Endothelial cell of umbilical vein (primary cell): ENCODE results near the gene BCAR3. TPM values are rescaled to one million over a fixed set of nuclear protein-coding genes. Genes with fewer than 3 reads are reported as not detected.

ENCODE experiments used
- BruUV-seq: library from RNA; stranded (reverse); fragments of 400-500 nt; replicated peaks from 2 replicates; lab custom pipeline; 2021; lab: Mats Ljungman, UMichigan
- CTCF ChIA-PET: fragments of 300-600, 350-600 bp; sonication (Branson Sonifier 250); formaldehyde crosslinking; loops from one replicate; lab custom pipeline; 2021; ENCODE audit warnings: antibody characterized with exemption, inconsistent platforms; lab: Charles Lee
- POLR2A ChIA-PET: fragments of 300-600, 350-600 bp; sonication (Branson Sonifier 250); formaldehyde crosslinking; loops from one replicate; lab custom pipeline; 2021; ENCODE audit warnings: antibody characterized with exemption, inconsistent platforms; lab: Charles Lee
- DNase-seq: peaks from one replicate; pipeline ENCODE4 v3.0.0-alpha.2; 2011; ENCODE audit warnings: low read depth, low spot score
- FAIRE-seq: peaks from 2 replicates; lab custom pipeline; 2011; peaks lifted over from hg19 to GRCh38; lab: Jason Lieb, UNC
- H2AFZ ChIP-seq: 2 replicates; pipeline ENCODE4 v1.6.0; 2012; ENCODE audit warnings: low read depth, low read length, control low read depth, inconsistent platforms
- H3K27ac ChIP-seq: 2 replicates; pipeline ENCODE4 v1.5.1; 2011; ENCODE audit warnings: low read depth, mild to moderate bottlenecking, control low read depth, low read length, moderate library complexity; ENCODE audit not compliant: insufficient read depth
- H3K27me3 ChIP-seq, 2 experiments: 2 replicates each; pipeline versions ENCODE4 v1.6.0 to v1.6.1; 2011; ENCODE audit warnings: low read length in 2 of 2, mixed read lengths in 1 of 2; ENCODE audit not compliant: control insufficient read depth in 2 of 2, insufficient read depth in 2 of 2
- H3K36me3 ChIP-seq, 2 experiments: 2 replicates in 1 of 2; 3 replicates in 1 of 2; pipeline ENCODE4 v1.5.1; 2011; ENCODE audit warnings: low read length in 2 of 2, mild to moderate bottlenecking in 1 of 2, moderate library complexity in 1 of 2; ENCODE audit not compliant: control insufficient read depth in 2 of 2, insufficient read depth in 2 of 2; ENCODE audit errors: extremely low read depth in 1 of 2
- H3K4me1 ChIP-seq: 3 replicates; pipeline ENCODE4 v1.5.1; 2011; ENCODE audit warnings: mild to moderate bottlenecking, low read length; ENCODE audit not compliant: control insufficient read depth, insufficient read depth; ENCODE audit errors: extremely low read depth
- H3K4me2 ChIP-seq: 2 replicates; pipeline ENCODE4 v1.6.1; 2011; ENCODE audit warnings: low read length, control low read depth, mixed read lengths; ENCODE audit not compliant: insufficient read depth
- H3K4me3 ChIP-seq, 3 experiments: fragments of 200-600 bp in 1 of 3; sonication (generic), shearing (Covaris generic) in 1 of 3; replicated peaks in 1 of 3; 2 replicates each; pipeline ENCODE4 v1.5.1; 2011 to 2016; ENCODE audit warnings: control low read depth in 3 of 3, low read length in 3 of 3, mild to moderate bottlenecking in 2 of 3, inconsistent platforms in 1 of 3, low read depth in 1 of 3, moderate library complexity in 1 of 3; ENCODE audit not compliant: insufficient read depth in 1 of 3
- H3K79me2 ChIP-seq: 2 replicates; pipeline ENCODE4 v1.6.0; 2012; ENCODE audit warnings: low read length, inconsistent platforms; ENCODE audit not compliant: control insufficient read depth, insufficient read depth
- H3K9ac ChIP-seq: replicated peaks from 2 replicates; pipeline ENCODE3; 2011; ENCODE audit warnings: low read length, control low read depth; ENCODE audit not compliant: insufficient read depth; ENCODE audit errors: extremely low read depth
- H3K9me1 ChIP-seq: replicated peaks from 3 replicates; pipeline ENCODE4 v1.6.0; 2011; ENCODE audit warnings: mild to moderate bottlenecking, low read length; ENCODE audit not compliant: control insufficient read depth, insufficient read depth; ENCODE audit errors: extremely low read depth
- H3K9me3 ChIP-seq: replicated peaks from 2 replicates; pipeline ENCODE4 v1.5.1; 2012; ENCODE audit warnings: low read length, inconsistent platforms; ENCODE audit not compliant: control insufficient read depth, insufficient read depth
- H4K20me1 ChIP-seq: replicated peaks from 2 replicates; pipeline ENCODE3; 2011; ENCODE audit warnings: mild to moderate bottlenecking, low read length; ENCODE audit not compliant: control insufficient read depth, insufficient read depth; ENCODE audit errors: extremely low read depth
- EZH2 ChIP-seq: IDR thresholded peaks from 2 replicates; pipeline ENCODE4 v1.6.1; 2012; ENCODE audit warnings: borderline replicate concordance, low read depth, mild to moderate bottlenecking, moderate library complexity, low read length, inconsistent platforms; ENCODE audit not compliant: severe bottlenecking
- FOS ChIP-seq: IDR thresholded peaks from 2 replicates; pipeline ENCODE4 v1.6.1; 2011; ENCODE audit warnings: mild to moderate bottlenecking, low read length, moderate library complexity, borderline replicate concordance; ENCODE audit not compliant: insufficient read depth
- GATA2 ChIP-seq: IDR thresholded peaks from 2 replicates; pipeline ENCODE4 v1.7.0; 2011; ENCODE audit warnings: low read depth, mild to moderate bottlenecking, moderate library complexity, mixed read lengths, low read length; ENCODE audit not compliant: insufficient read length, insufficient read depth
- JUN ChIP-seq: IDR thresholded peaks from 2 replicates; pipeline ENCODE4 v1.6.1; 2011; ENCODE audit warnings: borderline replicate concordance, low read depth; ENCODE audit not compliant: insufficient read length, insufficient read depth
- MAX ChIP-seq: IDR thresholded peaks from 2 replicates; pipeline ENCODE4 v1.6.1; 2011; ENCODE audit not compliant: insufficient read depth, insufficient read length
- MYC ChIP-seq: IDR thresholded peaks from one replicate; pipeline ENCODE4 v1.6.1; 2011; ENCODE audit warnings: mild to moderate bottlenecking, low read depth, low read length
- POLR2A ChIP-seq: IDR thresholded peaks from 2 replicates; pipeline ENCODE4 v1.6.1; 2012; ENCODE audit warnings: low read depth, mild to moderate bottlenecking, control low read depth, low read length
- POLR2AphosphoS5 ChIP-seq: IDR thresholded peaks from 2 replicates; pipeline ENCODE4 v1.6.1; 2012; ENCODE audit warnings: low read depth, mild to moderate bottlenecking, control low read depth, low read length, moderate library complexity; ENCODE audit not compliant: insufficient read depth
- dilution Hi-C: fragments of 300-500 bp; cut with MboI; formaldehyde crosslinking; loops from one replicate; pipeline ENCODE4 v1.15.0; 2019; ENCODE audit warnings: low sequenced_read_pairs; ENCODE audit not compliant: extremely low pct_ligation_motif_present
- intact Hi-C: fragments of 100-400 bp; cut with micrococcal nuclease; formaldehyde crosslinking; loops from one replicate; pipeline ENCODE4 v1.10.0; 2022
- polyA plus RNA-seq, 4 experiments: library from polyadenylated mRNA; depleted of rRNA in 3 of 4; stranded (reverse) in 3 of 4; unstranded in 1 of 4; fragments of >200 nt; gene quantifications; 2 replicates each; pipeline versions ENCODE4 v1.2.1 to v1.2.3, GENCODE V29; 2011 to 2012; ENCODE audit warnings: missing spikeins in 1 of 4
- total RNA-seq: library from RNA; stranded (reverse); gene quantifications from 2 replicates; pipeline ENCODE4 v1.2.3, GENCODE V29; 2021
- TF ChIP-seq, protein P1 (sequence below), 2 donors: IDR thresholded peaks; 1 replicate in 1 of 2; 2 replicates in 1 of 2; pipeline ENCODE4 v1.5.1; 2011; ENCODE audit warnings: low read length in 2 of 2, mild to moderate bottlenecking in 2 of 2, moderate library complexity in 2 of 2, control low read depth in 1 of 2, inconsistent platforms in 1 of 2, low read depth in 1 of 2; ENCODE audit not compliant: insufficient read depth in 1 of 2; ENCODE audit errors: extremely low read depth in 1 of 2

The BCAR3 gene
- total and polyA plus RNA-seq, 2 donors (not counting 3 experiments of a cell fraction or from before 2014, with no cell fraction given), result 17.5 to 32.9 TPM

GRCh38 chr1:93675931-93676330 is 5.7 kb downstream of the BCAR3 start:
- Histone ChIP-seq H3K79me2 (peaks cover 89% of the 10 kb centered on the region), H3K9me3 (no peaks in the 10 kb centered on the region), H2AFZ (no peak overlapping the region), H3K4me3 (no peak overlapping the region), H3K27me3 (no peaks in the 10 kb centered on the region), H3K4me2 (no peak overlapping the region), H3K36me3 (peaks cover 0 to 12% of the 10 kb centered on the region in 2 experiments), H3K27ac (no peak overlapping the region), H4K20me1 (peaks cover 2% of the 10 kb centered on the region), H3K4me1 (peaks cover 82% of the 10 kb centered on the region), H3K9me1 (no peaks in the 10 kb centered on the region), H3K9ac (no peak overlapping the region)
- intact Hi-C loops, result no loop called here
- CTCF ChIA-PET, result interaction anchor here (0.7 to 8.2 kb wide), 8 partner anchors 9 to 169 kb away, joined by 3 to 104 read pairs (median 4); no protein-coding TSS in a partner anchor
- TF ChIP-seq POLR2A (no peak), JUN (no peak), MYC (no peak), POLR2AphosphoS5 (no peak), GATA2 (no peak), MAX (no peak), EZH2 (no peak), FOS (no peak)
- TF ChIP-seq, protein P1, sequence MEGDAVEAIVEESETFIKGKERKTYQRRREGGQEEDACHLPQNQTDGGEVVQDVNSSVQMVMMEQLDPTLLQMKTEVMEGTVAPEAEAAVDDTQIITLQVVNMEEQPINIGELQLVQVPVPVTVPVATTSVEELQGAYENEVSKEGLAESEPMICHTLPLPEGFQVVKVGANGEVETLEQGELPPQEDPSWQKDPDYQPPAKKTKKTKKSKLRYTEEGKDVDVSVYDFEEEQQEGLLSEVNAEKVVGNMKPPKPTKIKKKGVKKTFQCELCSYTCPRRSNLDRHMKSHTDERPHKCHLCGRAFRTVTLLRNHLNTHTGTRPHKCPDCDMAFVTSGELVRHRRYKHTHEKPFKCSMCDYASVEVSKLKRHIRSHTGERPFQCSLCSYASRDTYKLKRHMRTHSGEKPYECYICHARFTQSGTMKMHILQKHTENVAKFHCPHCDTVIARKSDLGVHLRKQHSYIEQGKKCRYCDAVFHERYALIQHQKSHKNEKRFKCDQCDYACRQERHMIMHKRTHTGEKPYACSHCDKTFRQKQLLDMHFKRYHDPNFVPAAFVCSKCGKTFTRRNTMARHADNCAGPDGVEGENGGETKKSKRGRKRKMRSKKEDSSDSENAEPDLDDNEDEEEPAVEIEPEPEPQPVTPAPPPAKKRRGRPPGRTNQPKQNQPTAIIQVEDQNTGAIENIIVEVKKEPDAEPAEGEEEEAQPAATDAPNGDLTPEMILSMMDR (IDR thresholded peaks at IDR 0.05; ENCODE audit: extremely low read depth in 1 of 2, insufficient read depth in 1 of 2, low read depth in 1 of 2, low read length in 2 of 2), result no peak
- dilution Hi-C loops, result no loop called here
- FAIRE-seq (no peak), DNase-seq (no peak)
- POLR2A ChIA-PET, result no interaction called here
- BruUV-seq, result no TSS peak
